ENCODE data around the gene C16orf96. TPM values are rescaled to one million over a fixed set of nuclear protein-coding genes. Genes with fewer than 3 reads are reported as not detected.
A peak's percentile ranks its signal among the peaks of the same experiment; 100 is the strongest.

C16orf96 gene
- polyA plus RNA-seq, 4 donors, result 0.03 to 0.07 TPM; not detected in 2

DNA sequence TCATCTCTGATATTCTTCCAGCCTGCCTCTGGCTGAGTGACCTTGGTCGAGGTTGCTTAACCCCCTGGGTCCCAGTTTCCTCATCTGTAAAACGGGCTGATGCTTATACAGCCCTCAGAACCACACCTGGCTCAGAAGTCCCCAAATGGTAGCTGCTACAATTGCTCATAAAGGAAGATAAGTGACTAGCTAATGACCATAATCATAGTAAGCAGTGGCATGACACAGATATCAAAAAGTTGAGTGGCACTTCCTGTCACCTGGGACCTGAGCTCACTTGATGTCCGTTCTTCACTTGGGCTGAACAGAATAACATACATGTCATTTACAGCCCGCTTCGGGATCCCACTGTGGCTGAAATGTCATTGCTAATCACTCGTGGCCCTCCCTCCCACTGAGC lies 70.3 kb downstream of the C16orf96 start:
- H3K4me1 ChIP-seq (ENCODE audit: control insufficient read depth in 3 of 3, insufficient read depth in 2 of 3, low read depth in 1 of 3, low read length in 2 of 3), result peaks cover 6 to 16% (median 7%) of the 10 kb centered on the region in 3 donors
- H3K27me3 ChIP-seq (ENCODE audit: control insufficient read depth in 3 of 3, insufficient read depth in 3 of 3, low read length in 3 of 3), result no peaks in the 10 kb centered on the region
- FAIRE-seq, result no peak
- DNase-seq, result peak; percentile 40 to 59
- H3K4me3 ChIP-seq (ENCODE audit: low read depth in 1 of 3, low read length in 3 of 3), result peak overlapping the region in 2 of 3 donors; percentile 96 to 99
- peak overlapping the region; percentile 89 to 100 (median 95) for H3K27ac ChIP-seq (ENCODE audit: low read depth in 1 of 3, low read length in 2 of 3)
- H3K9me3 ChIP-seq (ENCODE audit: control insufficient read depth in 2 of 2, insufficient read depth in 1 of 2, low read depth in 1 of 2, low read length in 1 of 2), result peaks cover 0 to 3% of the 10 kb centered on the region in 2 donors
- peaks cover 0 to 24% (median 0%) of the 10 kb centered on the region in 3 donors for H3K36me3 ChIP-seq (ENCODE audit: control insufficient read depth in 3 of 3, insufficient read depth in 2 of 3, low read depth in 1 of 3, low read length in 3 of 3)
- 27 to 66% (median 41%) methylated on average over 6 of the region's 6 CpGs for WGBS, 3 donors

GRCh38 chr16:4628283-4628682 lies 72.1 kb downstream of the C16orf96 start:
- Histone ChIP-seq H3K4me1 (ENCODE audit: control insufficient read depth in 3 of 3, insufficient read depth in 2 of 3, low read depth in 1 of 3, low read length in 2 of 3) (peaks cover 6 to 16% (median 7%) of the 10 kb centered on the region in 3 donors), H3K9me3 (ENCODE audit: control insufficient read depth in 2 of 2, insufficient read depth in 1 of 2, low read depth in 1 of 2, low read length in 1 of 2) (peaks cover 0 to 7% of the 10 kb centered on the region in 2 donors), H3K27ac (ENCODE audit: low read depth in 1 of 3, low read length in 2 of 3) (no peak overlapping the region), H3K27me3 (ENCODE audit: control insufficient read depth in 3 of 3, insufficient read depth in 3 of 3, low read length in 3 of 3) (no peaks in the 10 kb centered on the region), H3K36me3 (ENCODE audit: control insufficient read depth in 3 of 3, insufficient read depth in 2 of 3, low read depth in 1 of 3, low read length in 3 of 3) (peaks cover 0 to 31% (median 0%) of the 10 kb centered on the region in 3 donors), H3K4me3 (ENCODE audit: low read depth in 1 of 3, low read length in 3 of 3) (no peak overlapping the region)
- DNase-seq, result no peak
- no peak for FAIRE-seq
- WGBS, 3 donors, result 91 to 96% (median 95%) methylated on average over 9 of the region's 9 CpGs

DNA sequence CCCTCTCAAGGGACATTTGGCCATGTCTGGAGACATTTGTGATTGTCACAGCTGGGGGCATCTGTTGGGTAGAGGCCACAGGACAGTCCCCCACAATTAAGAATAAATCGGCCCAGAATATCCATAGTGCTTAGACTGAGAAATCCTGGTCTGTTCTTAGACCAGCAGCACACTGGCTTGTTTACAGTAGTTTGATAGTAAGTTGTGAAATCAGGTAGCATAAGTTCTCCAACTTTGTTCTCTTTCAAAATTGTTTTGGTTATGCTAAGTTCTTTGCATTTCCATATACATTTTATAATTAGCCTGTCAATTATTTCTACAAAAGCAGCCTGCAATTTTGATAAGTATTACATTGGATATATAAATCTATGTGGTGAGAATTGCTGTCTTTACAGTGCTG lies 75.3 kb downstream of the C16orf96 start:
- Histone ChIP-seq H3K27ac (ENCODE audit: low read depth in 1 of 3, low read length in 2 of 3) (no peak overlapping the region), H3K4me1 (ENCODE audit: control insufficient read depth in 3 of 3, insufficient read depth in 2 of 3, low read depth in 1 of 3, low read length in 2 of 3) (peaks cover 0 to 3% (median under 1%) of the 10 kb centered on the region in 3 donors), H3K36me3 (ENCODE audit: control insufficient read depth in 3 of 3, insufficient read depth in 2 of 3, low read depth in 1 of 3, low read length in 3 of 3) (peaks cover 0 to 52% (median 3%) of the 10 kb centered on the region in 3 donors), H3K4me3 (ENCODE audit: low read depth in 1 of 3, low read length in 3 of 3) (no peak overlapping the region), H3K9me3 (ENCODE audit: control insufficient read depth in 2 of 2, insufficient read depth in 1 of 2, low read depth in 1 of 2, low read length in 1 of 2) (peaks cover 0 to 7% of the 10 kb centered on the region in 2 donors), H3K27me3 (ENCODE audit: control insufficient read depth in 3 of 3, insufficient read depth in 3 of 3, low read length in 3 of 3) (no peaks in the 10 kb centered on the region)
- 88 to 98% (median 95%) methylated on average over 1 of the region's 1 CpG for WGBS, 3 donors
- no peak for FAIRE-seq
- DNase-seq, result no peak

GRCh38 chr16:4633910-4634635 lies 77.9 kb downstream of the C16orf96 start:
- no peaks in the 10 kb centered on the region for H3K27me3 ChIP-seq (ENCODE audit: control insufficient read depth in 3 of 3, insufficient read depth in 3 of 3, low read length in 3 of 3)
- H3K4me3 ChIP-seq (ENCODE audit: low read depth in 1 of 3, low read length in 3 of 3), result no peak overlapping the region
- no peak overlapping the region for H3K27ac ChIP-seq (ENCODE audit: low read depth in 1 of 3, low read length in 2 of 3)
- FAIRE-seq (no peak), DNase-seq (no peak)
- H3K4me1 ChIP-seq (ENCODE audit: control insufficient read depth in 3 of 3, insufficient read depth in 2 of 3, low read depth in 1 of 3, low read length in 2 of 3), result no peaks in the 10 kb centered on the region
- H3K9me3 ChIP-seq (ENCODE audit: control insufficient read depth in 2 of 2, insufficient read depth in 1 of 2, low read depth in 1 of 2, low read length in 1 of 2), result peaks cover 0 to 7% of the 10 kb centered on the region in 2 donors
- peaks cover 0 to 59% (median 4%) of the 10 kb centered on the region in 3 donors for H3K36me3 ChIP-seq (ENCODE audit: control insufficient read depth in 3 of 3, insufficient read depth in 2 of 3, low read depth in 1 of 3, low read length in 3 of 3)
- 92 to 95% (median 92%) methylated on average over 20 of the region's 20 CpGs for WGBS, 3 donors

- no peak for DNase-seq
- 91 to 96% (median 92%) methylated on average over 12 of the region's 12 CpGs for WGBS, 3 donors
- Histone ChIP-seq H3K4me1 (ENCODE audit: control insufficient read depth in 3 of 3, insufficient read depth in 2 of 3, low read depth in 1 of 3, low read length in 2 of 3) (no peaks in the 10 kb centered on the region), H3K27ac (ENCODE audit: low read depth in 1 of 3, low read length in 2 of 3) (no peak overlapping the region), H3K27me3 (ENCODE audit: control insufficient read depth in 3 of 3, insufficient read depth in 3 of 3, low read length in 3 of 3) (no peaks in the 10 kb centered on the region), H3K36me3 (ENCODE audit: control insufficient read depth in 3 of 3, insufficient read depth in 2 of 3, low read depth in 1 of 3, low read length in 3 of 3) (peaks cover 0 to 66% (median 4%) of the 10 kb centered on the region in 3 donors), H3K4me3 (ENCODE audit: low read depth in 1 of 3, low read length in 3 of 3) (no peak overlapping the region), H3K9me3 (ENCODE audit: control insufficient read depth in 2 of 2, insufficient read depth in 1 of 2, low read depth in 1 of 2, low read length in 1 of 2) (peaks cover 0 to 7% of the 10 kb centered on the region in 2 donors)
- FAIRE-seq, result no peak
These were observed 78.6 kb downstream of the C16orf96 start for GRCh38 chr16:4634768-4635167.

DNA sequence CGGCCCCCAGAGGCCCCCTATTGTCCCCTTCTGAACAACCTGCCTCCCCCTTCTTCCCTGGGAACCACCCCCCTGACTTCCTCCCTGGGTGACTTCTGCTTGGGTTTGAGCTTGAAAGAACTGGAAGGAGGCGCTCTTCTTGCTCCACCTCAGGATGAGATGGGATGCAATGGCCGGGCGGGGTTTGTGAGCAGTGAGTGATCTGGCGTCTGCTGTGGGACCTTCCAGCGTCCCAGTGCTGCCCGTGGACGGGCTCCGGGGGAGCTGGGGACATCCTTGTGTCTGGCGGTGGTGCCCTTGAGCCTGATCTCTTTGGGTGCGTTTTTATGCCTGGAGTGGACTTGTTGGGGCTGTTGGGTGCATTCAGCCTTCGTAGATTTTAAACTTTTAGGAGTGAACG lies 80.1 kb downstream of the C16orf96 start:
- 88 to 96% (median 92%) methylated on average over 13 of the region's 13 CpGs for WGBS, 3 donors
- no peak for FAIRE-seq
- Histone ChIP-seq H3K9me3 (ENCODE audit: control insufficient read depth in 2 of 2, insufficient read depth in 1 of 2, low read depth in 1 of 2, low read length in 1 of 2) (peaks cover 0 to 6% of the 10 kb centered on the region in 2 donors), H3K4me3 (ENCODE audit: low read depth in 1 of 3, low read length in 3 of 3) (no peak overlapping the region), H3K4me1 (ENCODE audit: control insufficient read depth in 3 of 3, insufficient read depth in 2 of 3, low read depth in 1 of 3, low read length in 2 of 3) (peaks cover 0 to 9% (median 0%) of the 10 kb centered on the region in 3 donors), H3K27me3 (ENCODE audit: control insufficient read depth in 3 of 3, insufficient read depth in 3 of 3, low read length in 3 of 3) (no peaks in the 10 kb centered on the region), H3K36me3 (ENCODE audit: control insufficient read depth in 3 of 3, insufficient read depth in 2 of 3, low read depth in 1 of 3, low read length in 3 of 3) (peaks cover 0 to 75% (median 4%) of the 10 kb centered on the region in 3 donors), H3K27ac (ENCODE audit: low read depth in 1 of 3, low read length in 2 of 3) (no peak overlapping the region)
- no peak for DNase-seq

- DNase-seq (no peak), FAIRE-seq (no peak)
- H3K36me3 ChIP-seq (ENCODE audit: control insufficient read depth in 3 of 3, insufficient read depth in 2 of 3, low read depth in 1 of 3, low read length in 3 of 3), result peaks cover 0 to 75% (median 4%) of the 10 kb centered on the region in 3 donors
- no peak overlapping the region for H3K27ac ChIP-seq (ENCODE audit: low read depth in 1 of 3, low read length in 2 of 3)
- H3K4me3 ChIP-seq (ENCODE audit: low read depth in 1 of 3, low read length in 3 of 3), result no peak overlapping the region
- WGBS, 3 donors, result 83 to 91% (median 88%) methylated on average over 21 of the region's 21 CpGs
- no peaks in the 10 kb centered on the region for H3K9me3 ChIP-seq (ENCODE audit: control insufficient read depth in 2 of 2, insufficient read depth in 1 of 2, low read depth in 1 of 2, low read length in 1 of 2)
- no peaks in the 10 kb centered on the region for H3K27me3 ChIP-seq (ENCODE audit: control insufficient read depth in 3 of 3, insufficient read depth in 3 of 3, low read length in 3 of 3)
- peaks cover 0 to 10% (median 0%) of the 10 kb centered on the region in 3 donors for H3K4me1 ChIP-seq (ENCODE audit: control insufficient read depth in 3 of 3, insufficient read depth in 2 of 3, low read depth in 1 of 3, low read length in 2 of 3)
These were observed 81.5 kb downstream of the C16orf96 start for GRCh38 chr16:4637501-4638166.

- Histone ChIP-seq H3K27me3 (ENCODE audit: control insufficient read depth in 3 of 3, insufficient read depth in 3 of 3, low read length in 3 of 3) (no peaks in the 10 kb centered on the region), H3K4me3 (ENCODE audit: low read depth in 1 of 3, low read length in 3 of 3) (no peak overlapping the region), H3K36me3 (ENCODE audit: control insufficient read depth in 3 of 3, insufficient read depth in 2 of 3, low read depth in 1 of 3, low read length in 3 of 3) (peaks cover 0 to 71% (median 2%) of the 10 kb centered on the region in 3 donors), H3K4me1 (ENCODE audit: control insufficient read depth in 3 of 3, insufficient read depth in 2 of 3, low read depth in 1 of 3, low read length in 2 of 3) (peaks cover 0 to 10% (median 0%) of the 10 kb centered on the region in 3 donors), H3K27ac (ENCODE audit: low read depth in 1 of 3, low read length in 2 of 3) (no peak overlapping the region), H3K9me3 (ENCODE audit: control insufficient read depth in 2 of 2, insufficient read depth in 1 of 2, low read depth in 1 of 2, low read length in 1 of 2) (no peaks in the 10 kb centered on the region)
- 83 to 88% (median 84%) methylated on average over 27 of the region's 27 CpGs for WGBS, 3 donors
- DNase-seq (no peak), FAIRE-seq (no peak)
These were observed 83.9 kb downstream of the C16orf96 start for GRCh38 chr16:4639899-4640509.

All from small intestine (tissue), 7 donors.